IPS-20b (cell line): ENCODE results near the gene RITA1.
A peak's percentile ranks its signal among the peaks of the same experiment; 100 is the strongest.

Experiments
- H3K27ac ChIP-seq: one replicate; pipeline ENCODE4 v1.5.1; 2013; ENCODE audit warnings: low read length
- H3K27me3 ChIP-seq: 2 replicates; pipeline ENCODE4 v1.6.1; 2013; ENCODE audit warnings: mild to moderate bottlenecking, low read length, inconsistent platforms; ENCODE audit not compliant: insufficient read depth
- H3K36me3 ChIP-seq: 2 replicates; pipeline ENCODE4 v1.6.1; 2013; ENCODE audit warnings: low read depth, mild to moderate bottlenecking, inconsistent platforms, low read length, moderate library complexity; ENCODE audit not compliant: insufficient read depth
- H3K4me1 ChIP-seq: 2 replicates; pipeline ENCODE4 v1.6.1; 2013; ENCODE audit warnings: mild to moderate bottlenecking, control low read depth, inconsistent platforms, low read length, moderate library complexity; ENCODE audit not compliant: insufficient read depth
- H3K4me3 ChIP-seq: 2 replicates; pipeline ENCODE4 v1.5.1; 2013; ENCODE audit warnings: mild to moderate bottlenecking, low read length, inconsistent platforms
- H3K9ac ChIP-seq: 2 replicates; pipeline ENCODE4 v1.6.1; 2013; ENCODE audit warnings: low read depth, mild to moderate bottlenecking, inconsistent platforms, low read length, moderate library complexity
- H3K9me3 ChIP-seq: 2 replicates; pipeline ENCODE4 v1.6.1; 2013; ENCODE audit warnings: mild to moderate bottlenecking, low read depth, low read length, inconsistent platforms; ENCODE audit not compliant: insufficient read depth

RITA1 gene

GRCh38 chr12:113184900-113185179, 681 bp upstream of the RITA1 start:
- Histone ChIP-seq H3K9ac (peak overlapping the region; percentile 96), H3K27ac (peak overlapping the region; percentile 82), H3K4me1 (0 out of 2 replicates have a peak, but pooled peaks cover 3% of the 10 kb centered on the region), H3K9me3 (no peaks in the 10 kb centered on the region), H3K27me3 (no peaks in the 10 kb centered on the region), H3K36me3 (peaks cover 35% of the 10 kb centered on the region), H3K4me3 (peak overlapping the region; percentile 90)

- peaks cover 32% of the 10 kb centered on the region for H3K36me3 ChIP-seq
- H3K9me3 ChIP-seq: no peaks in the 10 kb centered on the region
- no peaks in the 10 kb centered on the region for H3K27me3 ChIP-seq
- no peak overlapping the region for H3K27ac ChIP-seq
- H3K4me3 ChIP-seq: peak overlapping the region; percentile 90
- H3K9ac ChIP-seq: peak overlapping the region; percentile 96; the same call in 1 of the 2 replicates
- H3K4me1 ChIP-seq: 0 out of 2 replicates have a peak, but pooled peaks cover 3% of the 10 kb centered on the region
Observed at GRCh38 chr12:113186033-113186365, 478 bp downstream of the RITA1 start.

- H3K36me3 ChIP-seq: peaks cover 37% of the 10 kb centered on the region
- no peak overlapping the region for H3K9ac ChIP-seq
- no peak overlapping the region for H3K27ac ChIP-seq
- no peaks in the 10 kb centered on the region for H3K27me3 ChIP-seq
- H3K9me3 ChIP-seq: no peaks in the 10 kb centered on the region
- peak overlapping the region; percentile 90 for H3K4me3 ChIP-seq
- 0 out of 2 replicates have a peak, but pooled peaks cover 3% of the 10 kb centered on the region for H3K4me1 ChIP-seq
Observed at GRCh38 chr12:113186666-113187325, 1.3 kb downstream of the RITA1 start.

DNA sequence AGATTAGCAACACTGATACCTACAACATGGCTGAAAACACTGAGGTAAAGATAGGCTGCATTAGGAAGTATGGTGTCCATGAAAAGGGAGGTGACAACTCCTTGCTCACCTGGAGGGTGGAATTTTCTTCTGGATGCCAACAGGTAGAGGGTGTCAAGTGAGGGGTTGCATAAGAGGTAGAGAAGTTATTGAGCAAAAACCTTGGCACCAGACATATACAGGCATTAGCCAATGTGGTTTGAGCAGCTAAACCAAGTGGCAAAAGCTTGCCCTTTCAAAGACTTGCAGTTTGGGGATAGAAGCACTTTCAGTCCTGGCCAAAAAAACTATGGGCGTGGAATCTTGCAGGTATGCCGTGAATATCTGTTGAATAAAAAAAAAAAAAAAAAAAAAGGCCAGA, 3.8 kb downstream of the RITA1 start:
- H3K4me3 ChIP-seq: no peak overlapping the region
- H3K4me1 ChIP-seq: peaks cover 4% of the 10 kb centered on the region; the same call in 1 of the 2 replicates
- H3K9me3 ChIP-seq: no peaks in the 10 kb centered on the region
- no peaks in the 10 kb centered on the region for H3K27me3 ChIP-seq
- no peak overlapping the region for H3K27ac ChIP-seq
- H3K9ac ChIP-seq: no peak overlapping the region
- peaks cover 37% of the 10 kb centered on the region for H3K36me3 ChIP-seq

DNA sequence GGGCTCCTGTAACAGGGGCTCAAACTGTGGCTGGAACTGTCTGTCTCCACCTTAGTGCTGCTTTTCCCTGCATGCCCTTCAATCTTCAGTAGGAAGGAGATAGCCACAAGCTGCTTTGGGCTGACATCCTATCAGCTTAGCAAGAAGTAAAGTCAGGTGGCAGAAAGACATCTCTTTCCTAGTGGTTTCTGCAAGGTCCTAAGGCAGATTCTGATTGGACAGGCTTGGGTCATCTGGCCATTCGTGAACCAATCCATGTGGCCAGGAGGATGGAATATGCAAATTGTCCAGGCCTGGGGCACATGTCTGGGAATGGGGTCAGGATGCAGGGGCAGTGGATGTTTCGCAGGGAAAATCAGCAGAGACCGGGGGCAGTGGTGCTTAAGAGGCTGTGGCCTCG, 5.2 kb downstream of the RITA1 start:
- Histone ChIP-seq H3K27ac (no peak overlapping the region), H3K27me3 (no peaks in the 10 kb centered on the region), H3K9me3 (no peaks in the 10 kb centered on the region), H3K9ac (no peak overlapping the region), H3K36me3 (peaks cover 37% of the 10 kb centered on the region), H3K4me3 (no peak overlapping the region), H3K4me1 (peaks cover 3% of the 10 kb centered on the region; the same call in 1 of the 2 replicates)

DNA sequence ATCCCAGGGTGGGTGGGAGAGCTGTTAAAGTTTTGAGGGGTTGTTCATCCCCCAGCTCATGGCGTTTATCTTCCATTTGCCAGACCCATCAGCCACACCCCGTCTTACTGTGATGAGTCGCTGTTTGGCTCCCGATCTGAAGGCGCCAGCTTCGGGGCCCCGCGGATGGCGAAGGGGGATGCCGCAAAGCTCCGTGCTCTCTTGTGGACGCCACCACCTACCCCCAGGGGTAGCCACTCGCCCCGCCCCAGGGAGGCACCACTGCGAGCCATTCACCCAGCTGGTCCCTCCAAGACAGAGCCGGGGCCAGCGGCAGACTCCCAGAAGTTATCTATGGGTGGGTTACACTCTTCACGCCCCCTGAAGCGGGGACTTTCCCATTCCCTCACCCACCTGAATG, 5.7 kb downstream of the RITA1 start:
- H3K4me3 ChIP-seq: no peak overlapping the region
- H3K9ac ChIP-seq: no peak overlapping the region
- peaks cover 37% of the 10 kb centered on the region for H3K36me3 ChIP-seq
- no peaks in the 10 kb centered on the region for H3K27me3 ChIP-seq
- H3K27ac ChIP-seq: no peak overlapping the region
- H3K4me1 ChIP-seq: peaks cover 3% of the 10 kb centered on the region; the same call in 1 of the 2 replicates
- H3K9me3 ChIP-seq: no peaks in the 10 kb centered on the region

DNA sequence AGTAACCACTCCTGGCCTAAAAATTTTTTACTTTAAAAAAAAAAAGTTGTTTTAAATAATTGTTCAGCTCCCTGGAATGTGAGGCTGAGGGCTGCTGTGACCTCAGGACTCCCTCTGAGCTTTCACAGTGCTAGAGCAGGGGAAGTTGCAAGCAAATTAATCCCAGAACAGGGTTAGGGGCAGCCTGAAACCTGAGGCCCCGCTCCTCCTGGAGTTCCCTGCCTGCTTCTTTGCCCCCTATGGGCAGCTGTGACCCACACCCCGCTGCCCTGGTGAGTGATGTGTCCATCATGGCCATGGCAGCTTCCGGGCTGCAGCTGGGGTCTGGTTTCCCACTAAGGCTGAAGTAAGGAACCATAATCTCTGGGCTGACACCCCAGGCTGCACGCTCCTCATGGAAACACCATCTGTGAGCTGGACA, 9.5 kb downstream of the RITA1 start:
- H3K9ac ChIP-seq: no peak overlapping the region
- no peak overlapping the region for H3K27ac ChIP-seq
- H3K4me3 ChIP-seq: no peak overlapping the region
- H3K9me3 ChIP-seq: no peaks in the 10 kb centered on the region
- peaks cover 3% of the 10 kb centered on the region; the same call in 1 of the 2 replicates for H3K4me1 ChIP-seq
- peaks cover 28% of the 10 kb centered on the region for H3K36me3 ChIP-seq
- no peaks in the 10 kb centered on the region for H3K27me3 ChIP-seq

DNA sequence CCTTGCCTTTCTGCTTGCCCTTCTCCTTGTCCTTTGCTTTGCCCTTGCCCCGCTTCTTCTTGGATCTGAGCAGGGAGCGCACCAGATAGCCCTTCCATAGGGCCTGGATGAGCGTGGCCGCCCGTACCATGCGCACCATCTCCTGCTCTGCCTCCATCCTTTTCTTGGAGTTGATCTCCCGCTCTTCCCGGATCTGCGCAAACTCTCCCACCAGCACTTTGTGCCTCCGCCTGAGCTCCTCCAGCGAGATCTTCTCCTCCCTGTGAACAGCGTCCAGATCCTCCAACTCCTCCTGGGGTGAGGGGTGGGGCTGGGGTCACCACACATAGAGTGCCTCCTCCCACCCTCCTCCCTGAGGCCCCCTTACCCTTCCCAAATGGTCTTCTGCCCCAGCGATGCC, 10.1 kb downstream of the RITA1 start:
- H3K4me1 ChIP-seq: peaks cover 3% of the 10 kb centered on the region; the same call in 1 of the 2 replicates
- H3K9me3 ChIP-seq: no peaks in the 10 kb centered on the region
- no peak overlapping the region for H3K27ac ChIP-seq
- H3K4me3 ChIP-seq: no peak overlapping the region
- H3K27me3 ChIP-seq: no peaks in the 10 kb centered on the region
- peaks cover 24% of the 10 kb centered on the region for H3K36me3 ChIP-seq
- H3K9ac ChIP-seq: no peak overlapping the region

- no peaks in the 10 kb centered on the region for H3K27me3 ChIP-seq
- no peaks in the 10 kb centered on the region for H3K9me3 ChIP-seq
- H3K27ac ChIP-seq: no peak overlapping the region
- H3K9ac ChIP-seq: no peak overlapping the region
- H3K4me1 ChIP-seq: peaks cover 3% of the 10 kb centered on the region; the same call in 1 of the 2 replicates
- no peak overlapping the region for H3K4me3 ChIP-seq
- peaks cover 15% of the 10 kb centered on the region for H3K36me3 ChIP-seq
Observed at GRCh38 chr12:113196582-113196981, 11.1 kb downstream of the RITA1 start.

DNA sequence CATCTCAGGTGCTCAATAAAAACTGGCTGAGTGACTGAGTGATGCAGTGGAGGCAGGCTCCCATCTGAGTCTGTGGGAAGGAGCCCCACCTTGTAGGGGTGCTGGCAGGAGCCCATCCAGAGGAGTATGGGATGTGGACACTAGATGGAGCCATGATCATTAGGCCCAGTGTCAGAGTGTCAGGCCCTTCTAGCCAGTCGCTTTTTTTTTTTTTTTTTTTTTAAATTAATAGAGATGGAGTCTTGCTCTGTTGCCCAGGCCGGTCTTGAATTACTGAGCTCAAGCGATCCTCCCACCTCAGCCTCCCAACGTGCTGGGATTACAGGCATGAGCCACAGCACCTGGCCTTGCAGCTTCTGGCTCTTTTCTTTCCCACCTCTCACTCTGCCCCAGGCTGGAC, 11.5 kb downstream of the RITA1 start:
- no peak overlapping the region for H3K9ac ChIP-seq
- peaks cover 2% of the 10 kb centered on the region; the same call in 1 of the 2 replicates for H3K4me1 ChIP-seq
- H3K27me3 ChIP-seq: no peaks in the 10 kb centered on the region
- no peak overlapping the region for H3K27ac ChIP-seq
- no peaks in the 10 kb centered on the region for H3K9me3 ChIP-seq
- peaks cover 11% of the 10 kb centered on the region for H3K36me3 ChIP-seq
- no peak overlapping the region for H3K4me3 ChIP-seq

DNA sequence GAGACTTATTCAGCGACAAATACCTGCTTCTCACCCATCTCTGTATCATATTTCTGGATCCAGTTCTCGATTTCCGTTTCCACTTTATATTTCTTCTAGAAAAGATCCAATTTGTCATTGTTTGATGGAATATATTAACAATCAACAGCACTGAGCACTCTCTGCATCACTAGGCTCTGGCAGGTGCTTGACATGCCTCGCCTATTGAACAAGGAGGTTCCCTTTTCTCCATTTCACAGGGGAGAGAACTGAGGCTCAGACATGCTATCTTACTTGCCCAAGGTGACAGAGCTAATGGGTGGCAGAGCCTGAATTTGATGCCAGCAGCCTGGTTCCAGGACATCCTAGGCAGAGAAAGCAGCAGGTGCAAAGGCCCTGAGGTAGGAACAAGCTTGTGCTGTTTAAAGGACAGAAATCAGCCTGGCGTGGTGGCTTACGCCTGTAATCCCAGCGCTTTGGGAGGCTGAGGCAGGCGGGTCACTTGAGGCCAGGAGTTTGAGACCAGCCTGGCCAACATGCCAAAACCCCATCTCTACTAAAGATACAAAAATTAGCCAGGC, 12.1 kb downstream of the RITA1 start:
- no peaks in the 10 kb centered on the region for H3K9me3 ChIP-seq
- no peaks in the 10 kb centered on the region for H3K4me1 ChIP-seq
- H3K9ac ChIP-seq: no peak overlapping the region
- H3K27me3 ChIP-seq: no peaks in the 10 kb centered on the region
- H3K36me3 ChIP-seq: peaks cover 5% of the 10 kb centered on the region
- no peak overlapping the region for H3K27ac ChIP-seq
- H3K4me3 ChIP-seq: no peak overlapping the region

- Histone ChIP-seq H3K4me1 (no peaks in the 10 kb centered on the region), H3K27ac (no peak overlapping the region), H3K4me3 (no peak overlapping the region), H3K9me3 (no peaks in the 10 kb centered on the region), H3K9ac (no peak overlapping the region), H3K27me3 (no peaks in the 10 kb centered on the region), H3K36me3 (no peaks in the 10 kb centered on the region)
Observed at GRCh38 chr12:113198296-113198695, 12.8 kb downstream of the RITA1 start.
